NAMALWA (cell line): Measurements from ENCODE around the gene GRXCR2.
"Not testable (repeated sequence)": the region's sequence is repeated elsewhere in the genome, so short reads cannot be mapped to it uniquely, and the experiment has no call there.

Source experiments
- DNase-seq: peaks from one replicate; pipeline ENCODE4 v3.0.0-alpha.2; 2015; ENCODE audit warnings: low spot score

Gene GRXCR2

GRCh38 chr5:145872914-145873313, at the start of gene GRXCR2:
TSS of gene GRXCR2 (minus strand) at chr5:145873014. CDS start at chr5:145872968, 46 bp downstream.
- no peak for DNase-seq

GRCh38 chr5:145922059-145922458, 49.2 kb upstream of the GRXCR2 start:
- DNase-seq, result no peak

- DNase-seq, result no peak
These were observed 48.4 kb upstream of the GRXCR2 start for GRCh38 chr5:145921211-145921610.

GRCh38 chr5:145920542-145921210, 47.9 kb upstream of the GRXCR2 start:
- DNase-seq, result no peak

- no peak for DNase-seq
These were observed 46.6 kb upstream of the GRXCR2 start for GRCh38 chr5:145919413-145919812.

- no peak for DNase-seq
These were observed 45.6 kb upstream of the GRXCR2 start for GRCh38 chr5:145918397-145918796.

GRCh38 chr5:145917288-145917687, 44.5 kb upstream of the GRXCR2 start:
- DNase-seq, result no peak

GRCh38 chr5:145915970-145916638, 43.3 kb upstream of the GRXCR2 start:
- DNase-seq, result no peak

GRCh38 chr5:145913701-145914100, 40.9 kb upstream of the GRXCR2 start:
- DNase-seq, result no peak

GRCh38 chr5:145912594-145912993, 39.8 kb upstream of the GRXCR2 start:
- DNase-seq, result no peak

- DNase-seq, result no peak
These were observed 39.2 kb upstream of the GRXCR2 start for GRCh38 chr5:145912019-145912418.

- DNase-seq, result no peak
These were observed 38.4 kb upstream of the GRXCR2 start for GRCh38 chr5:145911164-145911563.

GRCh38 chr5:145908206-145908960, 35.6 kb upstream of the GRXCR2 start:
- DNase-seq, result no peak

GRCh38 chr5:145906401-145906800, 33.6 kb upstream of the GRXCR2 start:
- no peak for DNase-seq

GRCh38 chr5:145904743-145905142, 31.9 kb upstream of the GRXCR2 start:
- no peak for DNase-seq

GRCh38 chr5:145903867-145904266, 31.1 kb upstream of the GRXCR2 start:
- DNase-seq, result no peak

GRCh38 chr5:145903113-145903512, 30.3 kb upstream of the GRXCR2 start:
- DNase-seq, result peak; percentile 30

- DNase-seq, result no peak
These were observed 29.6 kb upstream of the GRXCR2 start for GRCh38 chr5:145902421-145902820.

GRCh38 chr5:145898171-145898570, 25.4 kb upstream of the GRXCR2 start:
- no peak for DNase-seq

- DNase-seq, result not testable (repeated sequence)
These were observed 18.6 kb upstream of the GRXCR2 start for GRCh38 chr5:145891378-145891777.

GRCh38 chr5:145889611-145890010, 16.8 kb upstream of the GRXCR2 start:
- no peak for DNase-seq

GRCh38 chr5:145887976-145888574, 15.3 kb upstream of the GRXCR2 start:
- peak; percentile 30 for DNase-seq

GRCh38 chr5:145887217-145887616, 14.4 kb upstream of the GRXCR2 start:
- no peak for DNase-seq
